ENCODE measurements around the gene MRPL55.

DNA sequence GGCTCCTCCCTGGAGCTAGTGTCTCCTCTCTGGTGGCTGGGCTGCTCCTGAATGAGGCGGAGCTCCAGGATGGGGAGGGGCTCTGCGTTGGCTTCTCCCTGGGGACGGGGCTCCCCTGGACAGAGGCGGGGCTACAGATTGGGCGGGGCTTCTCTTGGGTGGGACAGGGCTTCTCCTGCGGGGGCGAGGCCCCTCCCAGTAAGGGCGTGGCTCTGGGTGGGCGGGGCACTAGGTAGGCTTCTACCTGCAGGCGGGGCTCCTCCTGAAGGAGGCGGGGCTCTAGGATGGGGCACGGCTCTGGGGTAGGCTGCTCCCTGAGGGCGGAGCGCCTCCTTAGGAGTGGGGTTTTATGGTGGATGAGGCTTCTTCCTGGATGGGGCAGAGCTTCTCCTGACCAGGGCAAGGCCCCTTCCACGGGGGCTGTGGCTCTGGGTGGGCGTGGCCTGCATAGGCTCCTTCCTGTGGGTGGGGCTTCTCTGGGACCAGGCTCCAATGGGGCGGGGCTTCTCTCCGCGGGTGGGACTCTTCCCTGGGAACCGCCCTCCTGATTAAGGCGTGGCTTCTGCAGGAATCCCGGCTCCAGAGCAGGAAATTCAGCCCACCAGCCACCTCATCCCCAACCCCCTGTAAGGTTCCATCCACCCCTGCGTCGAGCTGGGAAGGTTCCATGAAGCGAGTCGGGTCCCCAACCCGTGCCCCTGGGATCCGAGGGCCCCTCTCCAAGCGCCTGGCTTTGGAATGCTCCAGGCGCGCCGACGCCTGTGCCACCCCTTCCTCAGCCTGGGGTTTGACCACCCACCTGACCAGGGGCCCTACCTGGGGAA is 49.3 kb downstream of the MRPL55 start:
- TF ChIP-seq TSHZ2 (CRISPR knock-in tag; IDR thresholded peaks at IDR 0.05) = no peak
- TF ChIP-seq RARB (CRISPR knock-in tag; IDR thresholded peaks at IDR 0.05) = no peak
- TF ChIP-seq ZFP3 (CRISPR knock-in tag; IDR thresholded peaks at IDR 0.05) = no peak
- TF ChIP-seq ZC3H10 (CRISPR knock-in tag; IDR thresholded peaks at IDR 0.05) = no peak
- TF ChIP-seq ZNF70 (CRISPR knock-in tag; IDR thresholded peaks at IDR 0.05) = no peak
- TF ChIP-seq TCF4 (CRISPR knock-in tag; IDR thresholded peaks at IDR 0.05; ENCODE audit: borderline replicate concordance) = no peak
- TF ChIP-seq, protein P1, sequence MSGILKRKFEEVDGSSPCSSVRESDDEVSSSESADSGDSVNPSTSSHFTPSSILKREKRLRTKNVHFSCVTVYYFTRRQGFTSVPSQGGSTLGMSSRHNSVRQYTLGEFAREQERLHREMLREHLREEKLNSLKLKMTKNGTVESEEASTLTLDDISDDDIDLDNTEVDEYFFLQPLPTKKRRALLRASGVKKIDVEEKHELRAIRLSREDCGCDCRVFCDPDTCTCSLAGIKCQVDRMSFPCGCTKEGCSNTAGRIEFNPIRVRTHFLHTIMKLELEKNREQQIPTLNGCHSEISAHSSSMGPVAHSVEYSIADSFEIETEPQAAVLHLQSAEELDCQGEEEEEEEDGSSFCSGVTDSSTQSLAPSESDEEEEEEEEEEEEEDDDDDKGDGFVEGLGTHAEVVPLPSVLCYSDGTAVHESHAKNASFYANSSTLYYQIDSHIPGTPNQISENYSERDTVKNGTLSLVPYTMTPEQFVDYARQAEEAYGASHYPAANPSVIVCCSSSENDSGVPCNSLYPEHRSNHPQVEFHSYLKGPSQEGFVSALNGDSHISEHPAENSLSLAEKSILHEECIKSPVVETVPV (CRISPR knock-in tag; IDR thresholded peaks at IDR 0.05) = no peak
- TF ChIP-seq ZFP30 (CRISPR knock-in tag; IDR thresholded peaks at IDR 0.05) = no peak
- no peak for TF ChIP-seq CREB5 (CRISPR knock-in tag; IDR thresholded peaks at IDR 0.05; ENCODE audit: low read depth)

All from SK-N-SH treated with all-trans-retinoic acid at 6 μM for 48 hours (cell line).